Measurements from ENCODE around the gene DENND2D.

GRCh38 chr1:111212634-111213335, 12.3 kb upstream of the DENND2D start:
- TF ChIP-seq ZNF76 (tag by site-specific recombination; IDR thresholded peaks at IDR 0.05; ENCODE audit: borderline replicate concordance, low read depth): no peak
- TF ChIP-seq, protein P1, sequence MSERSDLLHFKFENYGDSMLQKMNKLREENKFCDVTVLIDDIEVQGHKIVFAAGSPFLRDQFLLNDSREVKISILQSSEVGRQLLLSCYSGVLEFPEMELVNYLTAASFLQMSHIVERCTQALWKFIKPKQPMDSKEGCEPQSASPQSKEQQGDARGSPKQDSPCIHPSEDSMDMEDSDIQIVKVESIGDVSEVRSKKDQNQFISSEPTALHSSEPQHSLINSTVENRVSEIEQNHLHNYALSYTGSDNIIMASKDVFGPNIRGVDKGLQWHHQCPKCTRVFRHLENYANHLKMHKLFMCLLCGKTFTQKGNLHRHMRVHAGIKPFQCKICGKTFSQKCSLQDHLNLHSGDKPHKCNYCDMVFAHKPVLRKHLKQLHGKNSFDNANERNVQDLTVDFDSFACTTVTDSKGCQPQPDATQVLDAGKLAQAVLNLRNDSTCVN (tag by site-specific recombination; optimal IDR thresholded peaks at IDR 0.05): no peak
- no peak for TF ChIP-seq YY1 (tag by site-specific recombination; IDR thresholded peaks at IDR 0.05)
- no peak for TF ChIP-seq ZNF792 (tag by site-specific recombination; IDR thresholded peaks at IDR 0.05)
- TF ChIP-seq, protein P2, sequence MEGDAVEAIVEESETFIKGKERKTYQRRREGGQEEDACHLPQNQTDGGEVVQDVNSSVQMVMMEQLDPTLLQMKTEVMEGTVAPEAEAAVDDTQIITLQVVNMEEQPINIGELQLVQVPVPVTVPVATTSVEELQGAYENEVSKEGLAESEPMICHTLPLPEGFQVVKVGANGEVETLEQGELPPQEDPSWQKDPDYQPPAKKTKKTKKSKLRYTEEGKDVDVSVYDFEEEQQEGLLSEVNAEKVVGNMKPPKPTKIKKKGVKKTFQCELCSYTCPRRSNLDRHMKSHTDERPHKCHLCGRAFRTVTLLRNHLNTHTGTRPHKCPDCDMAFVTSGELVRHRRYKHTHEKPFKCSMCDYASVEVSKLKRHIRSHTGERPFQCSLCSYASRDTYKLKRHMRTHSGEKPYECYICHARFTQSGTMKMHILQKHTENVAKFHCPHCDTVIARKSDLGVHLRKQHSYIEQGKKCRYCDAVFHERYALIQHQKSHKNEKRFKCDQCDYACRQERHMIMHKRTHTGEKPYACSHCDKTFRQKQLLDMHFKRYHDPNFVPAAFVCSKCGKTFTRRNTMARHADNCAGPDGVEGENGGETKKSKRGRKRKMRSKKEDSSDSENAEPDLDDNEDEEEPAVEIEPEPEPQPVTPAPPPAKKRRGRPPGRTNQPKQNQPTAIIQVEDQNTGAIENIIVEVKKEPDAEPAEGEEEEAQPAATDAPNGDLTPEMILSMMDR (tag by site-specific recombination; IDR thresholded peaks at IDR 0.05): no peak
- no peak for TF ChIP-seq REST (tag by site-specific recombination; IDR thresholded peaks at IDR 0.05)
- no peak for TF ChIP-seq ZNF292 (tag by site-specific recombination; IDR thresholded peaks at IDR 0.05; ENCODE audit: borderline replicate concordance, low read depth)
- no peak for TF ChIP-seq ZNF138 (tag by site-specific recombination; IDR thresholded peaks at IDR 0.05; ENCODE audit: borderline replicate concordance)
- TF ChIP-seq ZNF274 (IDR thresholded peaks at IDR 0.05; ENCODE audit: low read length): no peak
- TF ChIP-seq ZNF274 (tag by site-specific recombination; IDR thresholded peaks at IDR 0.05; ENCODE audit: borderline replicate concordance): no peak
- no peak for TF ChIP-seq ZNF558 (tag by site-specific recombination; IDR thresholded peaks at IDR 0.05)
- TF ChIP-seq SALL2 (tag by site-specific recombination; IDR thresholded peaks at IDR 0.05; ENCODE audit: borderline replicate concordance): no peak
